Liver (tissue), 9 donors: Measurements from ENCODE around the gene PERCC1. TPM values are rescaled to one million over a fixed set of nuclear protein-coding genes. Genes with fewer than 3 reads are reported as not detected.

Experiments used
- DNase-seq: peaks from one replicate; pipeline ENCODE4 v3.0.0-alpha.2; 2017; ENCODE audit warnings: low spot score
- H3K27ac ChIP-seq, 2 donors: one replicate each; pipeline ENCODE4 v1.7.0; 2013; ENCODE audit warnings: inconsistent platforms in 2 of 2, low read length in 2 of 2, control low read depth in 1 of 2, low read depth in 1 of 2, mild to moderate bottlenecking in 1 of 2
- H3K27me3 ChIP-seq, 4 donors: one replicate each; pipeline versions ENCODE4 v1.6.1 to v1.7.0; 2013; ENCODE audit warnings: low read length in 3 of 4, inconsistent platforms in 1 of 4, mild to moderate bottlenecking in 1 of 4, moderate library complexity in 1 of 4; ENCODE audit not compliant: control insufficient read depth in 4 of 4, insufficient read depth in 4 of 4
- H3K36me3 ChIP-seq, 4 donors: one replicate each; pipeline versions ENCODE4 v1.6.1 to v1.7.0; 2013; ENCODE audit warnings: low read length in 3 of 4, mild to moderate bottlenecking in 3 of 4, low read depth in 1 of 4, moderate library complexity in 1 of 4; ENCODE audit not compliant: control insufficient read depth in 4 of 4, insufficient read depth in 3 of 4
- H3K4me1 ChIP-seq, 4 donors: one replicate each; pipeline versions ENCODE4 v1.6.1 to v1.7.0; 2013; ENCODE audit warnings: low read length in 3 of 4, mild to moderate bottlenecking in 3 of 4, moderate library complexity in 1 of 4; ENCODE audit not compliant: control insufficient read depth in 4 of 4, insufficient read depth in 4 of 4
- H3K4me3 ChIP-seq, 3 donors: one replicate each; pipeline versions ENCODE4 v1.6.1 to v1.7.0; 2013; ENCODE audit warnings: low read length in 3 of 3, control low read depth in 1 of 3, low read depth in 1 of 3, mild to moderate bottlenecking in 1 of 3
- H3K9ac ChIP-seq, 2 donors: one replicate each; pipeline ENCODE4 v1.7.0; 2013; ENCODE audit warnings: low read length in 2 of 2, mild to moderate bottlenecking in 2 of 2, moderate library complexity in 2 of 2, control low read depth in 1 of 2, low read depth in 1 of 2
- H3K9me3 ChIP-seq, 4 donors: one replicate each; pipeline versions ENCODE4 v1.6.1 to v1.7.0; 2013; ENCODE audit warnings: low read length in 3 of 4; ENCODE audit not compliant: control insufficient read depth in 4 of 4
- EGR1 ChIP-seq, 2 donors: IDR thresholded peaks; 2 replicates each; pipeline ENCODE4 v1.6.1; 2016 to 2018; ENCODE audit warnings: antibody characterized with exemption in 2 of 2, low read depth in 2 of 2
- FOXA1 ChIP-seq: IDR thresholded peaks from 2 replicates; pipeline ENCODE4 v1.6.1; 2016; ENCODE audit warnings: antibody characterized with exemption
- FOXA2 ChIP-seq: IDR thresholded peaks from 2 replicates; pipeline ENCODE4 v1.6.1; 2016; ENCODE audit warnings: antibody characterized with exemption
- GABPA ChIP-seq, 2 donors: IDR thresholded peaks in 1 of 2; conservative IDR thresholded peaks in 1 of 2; 2 replicates each; pipeline ENCODE4 v1.6.1; 2016; ENCODE audit warnings: antibody characterized with exemption in 2 of 2, mild to moderate bottlenecking in 1 of 2, moderate library complexity in 1 of 2
- HNF4A ChIP-seq, 2 donors: conservative IDR thresholded peaks; 2 replicates each; pipeline ENCODE4 v1.6.1; 2016; ENCODE audit warnings: antibody characterized with exemption in 2 of 2, mild to moderate bottlenecking in 2 of 2
- HNF4G ChIP-seq: IDR thresholded peaks from 2 replicates; pipeline ENCODE4 v1.6.1; 2016; ENCODE audit warnings: antibody characterized with exemption
- JUND ChIP-seq, 2 donors: IDR thresholded peaks; 2 replicates each; pipeline ENCODE4 v1.6.1; 2016; ENCODE audit warnings: antibody characterized with exemption in 2 of 2
- NR2F2 ChIP-seq: IDR thresholded peaks from 2 replicates; pipeline ENCODE4 v1.6.1; 2016; ENCODE audit warnings: antibody characterized with exemption
- RAD21 ChIP-seq, 2 donors: IDR thresholded peaks; 2 replicates each; pipeline ENCODE4 v1.6.1; 2016; ENCODE audit warnings: antibody characterized with exemption in 2 of 2, mild to moderate bottlenecking in 2 of 2
- SP1 ChIP-seq: IDR thresholded peaks from 2 replicates; pipeline ENCODE4 v1.6.1; 2018; ENCODE audit warnings: antibody characterized with exemption, mild to moderate bottlenecking
- YY1 ChIP-seq: IDR thresholded peaks from 2 replicates; pipeline ENCODE4 v1.6.1; 2016; ENCODE audit warnings: antibody characterized with exemption, mild to moderate bottlenecking
- WGBS: extraction: QIAGEN DNeasy Blood & Tissue Kit; methylation state at CpG from one replicate; pipeline ENCODE4 v1.1.7; 2013; 5-methylcytosine and 5-hydroxymethylcytosine counted together
- polyA plus RNA-seq, 2 donors: library from polyadenylated mRNA; stranded (reverse) in 1 of 2; unstranded in 1 of 2; fragments of 200-250 nt in 1 of 2; fragments of >200 nt in 1 of 2; fragmentation: Nextera tagmentation in 1 of 2; extraction: Ambion mirVana in 1 of 2; gene quantifications; one replicate each; pipeline versions ENCODE4 v1.2.1 to v1.2.3, GENCODE V29; 2013 to 2015
- total RNA-seq, 2 donors: library from RNA; depleted of rRNA; stranded (reverse); fragments of >200 nt; gene quantifications; one replicate each; pipeline ENCODE4 v1.2.3, GENCODE V29; 2014
- TF ChIP-seq, protein P1 (sequence below): IDR thresholded peaks from 2 replicates; pipeline ENCODE4 v1.6.1; 2016; ENCODE audit warnings: antibody characterized with exemption
- TF ChIP-seq, protein P2 (sequence below): IDR thresholded peaks from 2 replicates; pipeline ENCODE4 v1.6.1; 2016; ENCODE audit warnings: antibody characterized with exemption
- TF ChIP-seq, protein P3 (sequence below): fragments of 150-350 bp; IDR thresholded peaks from 2 replicates; pipeline ENCODE4 v1.5.1; 2017; ENCODE audit warnings: improper control_type of control experiment, low read depth, low read length; ENCODE audit not compliant: missing input control
- TF ChIP-seq, protein P4 (sequence below): IDR thresholded peaks from 2 replicates; pipeline ENCODE4 v1.6.1; 2016; ENCODE audit warnings: antibody characterized with exemption
- TF ChIP-seq, protein P5 (sequence below): IDR thresholded peaks from 2 replicates; pipeline ENCODE4 v1.6.1; 2016; ENCODE audit warnings: antibody characterized with exemption, mild to moderate bottlenecking
- donor health status: healthy.
- donor health status: healthy.
- donor health status: healthy.
- donor health status: healthy.
- donor health status: healthy.

The PERCC1 gene
- total and polyA plus RNA-seq, 4 donors = 0.50 to 4.7 TPM; not detected in 2

DNA sequence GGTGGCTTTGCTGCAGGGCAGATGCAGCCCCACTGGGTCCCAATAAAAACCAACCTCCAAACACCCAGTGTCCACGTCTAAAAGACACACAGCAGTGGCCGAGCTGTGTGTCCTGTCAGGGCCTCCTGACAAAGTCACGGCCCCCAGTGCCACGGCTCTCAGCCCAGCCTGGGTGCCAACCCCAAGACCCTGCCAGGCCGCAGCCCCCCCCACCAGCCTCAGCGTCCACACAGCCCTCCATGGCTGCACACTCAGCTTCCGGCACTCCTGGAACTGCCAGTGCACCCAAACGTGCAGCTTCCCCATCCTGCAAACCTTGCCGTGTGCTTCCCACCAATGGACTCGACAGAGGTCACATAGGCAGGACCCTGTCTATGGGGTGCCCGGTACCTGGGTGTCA is 17.1 kb downstream of the PERCC1 start:
- no peak for DNase-seq
- peaks cover 0 to 38% (median 7%) of the 10 kb centered on the region in 4 donors for H3K36me3 ChIP-seq
- TF ChIP-seq, protein P1, sequence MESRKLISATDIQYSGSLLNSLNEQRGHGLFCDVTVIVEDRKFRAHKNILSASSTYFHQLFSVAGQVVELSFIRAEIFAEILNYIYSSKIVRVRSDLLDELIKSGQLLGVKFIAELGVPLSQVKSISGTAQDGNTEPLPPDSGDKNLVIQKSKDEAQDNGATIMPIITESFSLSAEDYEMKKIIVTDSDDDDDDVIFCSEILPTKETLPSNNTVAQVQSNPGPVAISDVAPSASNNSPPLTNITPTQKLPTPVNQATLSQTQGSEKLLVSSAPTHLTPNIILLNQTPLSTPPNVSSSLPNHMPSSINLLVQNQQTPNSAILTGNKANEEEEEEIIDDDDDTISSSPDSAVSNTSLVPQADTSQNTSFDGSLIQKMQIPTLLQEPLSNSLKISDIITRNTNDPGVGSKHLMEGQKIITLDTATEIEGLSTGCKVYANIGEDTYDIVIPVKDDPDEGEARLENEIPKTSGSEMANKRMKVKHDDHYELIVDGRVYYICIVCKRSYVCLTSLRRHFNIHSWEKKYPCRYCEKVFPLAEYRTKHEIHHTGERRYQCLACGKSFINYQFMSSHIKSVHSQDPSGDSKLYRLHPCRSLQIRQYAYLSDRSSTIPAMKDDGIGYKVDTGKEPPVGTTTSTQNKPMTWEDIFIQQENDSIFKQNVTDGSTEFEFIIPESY = no peak
- no peak for TF ChIP-seq HNF4A (conservative IDR thresholded peaks at IDR 0.05)
- no peak for TF ChIP-seq FOXA1
- no peak for TF ChIP-seq HNF4G
- TF ChIP-seq YY1 = no peak
- TF ChIP-seq, protein P2, sequence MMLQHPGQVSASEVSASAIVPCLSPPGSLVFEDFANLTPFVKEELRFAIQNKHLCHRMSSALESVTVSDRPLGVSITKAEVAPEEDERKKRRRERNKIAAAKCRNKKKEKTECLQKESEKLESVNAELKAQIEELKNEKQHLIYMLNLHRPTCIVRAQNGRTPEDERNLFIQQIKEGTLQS = no peak
- no peak for TF ChIP-seq FOXA2
- TF ChIP-seq, protein P3, sequence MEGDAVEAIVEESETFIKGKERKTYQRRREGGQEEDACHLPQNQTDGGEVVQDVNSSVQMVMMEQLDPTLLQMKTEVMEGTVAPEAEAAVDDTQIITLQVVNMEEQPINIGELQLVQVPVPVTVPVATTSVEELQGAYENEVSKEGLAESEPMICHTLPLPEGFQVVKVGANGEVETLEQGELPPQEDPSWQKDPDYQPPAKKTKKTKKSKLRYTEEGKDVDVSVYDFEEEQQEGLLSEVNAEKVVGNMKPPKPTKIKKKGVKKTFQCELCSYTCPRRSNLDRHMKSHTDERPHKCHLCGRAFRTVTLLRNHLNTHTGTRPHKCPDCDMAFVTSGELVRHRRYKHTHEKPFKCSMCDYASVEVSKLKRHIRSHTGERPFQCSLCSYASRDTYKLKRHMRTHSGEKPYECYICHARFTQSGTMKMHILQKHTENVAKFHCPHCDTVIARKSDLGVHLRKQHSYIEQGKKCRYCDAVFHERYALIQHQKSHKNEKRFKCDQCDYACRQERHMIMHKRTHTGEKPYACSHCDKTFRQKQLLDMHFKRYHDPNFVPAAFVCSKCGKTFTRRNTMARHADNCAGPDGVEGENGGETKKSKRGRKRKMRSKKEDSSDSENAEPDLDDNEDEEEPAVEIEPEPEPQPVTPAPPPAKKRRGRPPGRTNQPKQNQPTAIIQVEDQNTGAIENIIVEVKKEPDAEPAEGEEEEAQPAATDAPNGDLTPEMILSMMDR = no peak
- no peak for TF ChIP-seq SP1
- TF ChIP-seq, protein P4, sequence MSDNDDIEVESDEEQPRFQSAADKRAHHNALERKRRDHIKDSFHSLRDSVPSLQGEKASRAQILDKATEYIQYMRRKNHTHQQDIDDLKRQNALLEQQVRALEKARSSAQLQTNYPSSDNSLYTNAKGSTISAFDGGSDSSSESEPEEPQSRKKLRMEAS = no peak
- TF ChIP-seq JUND (IDR thresholded peaks at IDR 0.05) = no peak
- TF ChIP-seq, protein P5, sequence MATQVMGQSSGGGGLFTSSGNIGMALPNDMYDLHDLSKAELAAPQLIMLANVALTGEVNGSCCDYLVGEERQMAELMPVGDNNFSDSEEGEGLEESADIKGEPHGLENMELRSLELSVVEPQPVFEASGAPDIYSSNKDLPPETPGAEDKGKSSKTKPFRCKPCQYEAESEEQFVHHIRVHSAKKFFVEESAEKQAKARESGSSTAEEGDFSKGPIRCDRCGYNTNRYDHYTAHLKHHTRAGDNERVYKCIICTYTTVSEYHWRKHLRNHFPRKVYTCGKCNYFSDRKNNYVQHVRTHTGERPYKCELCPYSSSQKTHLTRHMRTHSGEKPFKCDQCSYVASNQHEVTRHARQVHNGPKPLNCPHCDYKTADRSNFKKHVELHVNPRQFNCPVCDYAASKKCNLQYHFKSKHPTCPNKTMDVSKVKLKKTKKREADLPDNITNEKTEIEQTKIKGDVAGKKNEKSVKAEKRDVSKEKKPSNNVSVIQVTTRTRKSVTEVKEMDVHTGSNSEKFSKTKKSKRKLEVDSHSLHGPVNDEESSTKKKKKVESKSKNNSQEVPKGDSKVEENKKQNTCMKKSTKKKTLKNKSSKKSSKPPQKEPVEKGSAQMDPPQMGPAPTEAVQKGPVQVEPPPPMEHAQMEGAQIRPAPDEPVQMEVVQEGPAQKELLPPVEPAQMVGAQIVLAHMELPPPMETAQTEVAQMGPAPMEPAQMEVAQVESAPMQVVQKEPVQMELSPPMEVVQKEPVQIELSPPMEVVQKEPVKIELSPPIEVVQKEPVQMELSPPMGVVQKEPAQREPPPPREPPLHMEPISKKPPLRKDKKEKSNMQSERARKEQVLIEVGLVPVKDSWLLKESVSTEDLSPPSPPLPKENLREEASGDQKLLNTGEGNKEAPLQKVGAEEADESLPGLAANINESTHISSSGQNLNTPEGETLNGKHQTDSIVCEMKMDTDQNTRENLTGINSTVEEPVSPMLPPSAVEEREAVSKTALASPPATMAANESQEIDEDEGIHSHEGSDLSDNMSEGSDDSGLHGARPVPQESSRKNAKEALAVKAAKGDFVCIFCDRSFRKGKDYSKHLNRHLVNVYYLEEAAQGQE = no peak
- no peak for TF ChIP-seq GABPA (IDR thresholded peaks at IDR 0.05 in 1 of 2, conservative IDR thresholded peaks at IDR 0.05 in 1 of 2)
- no peak for TF ChIP-seq EGR1 (IDR thresholded peaks at IDR 0.05; ENCODE audit: low read depth in 2 of 2)
- no peaks in the 10 kb centered on the region for H3K9me3 ChIP-seq
- no peak overlapping the region for H3K9ac ChIP-seq
- 95% methylated on average over 11 of the region's 11 CpGs for WGBS
- H3K27me3 ChIP-seq = no peaks in the 10 kb centered on the region
- no peak overlapping the region for H3K4me3 ChIP-seq
- no peak overlapping the region for H3K27ac ChIP-seq
- H3K4me1 ChIP-seq = no peaks in the 10 kb centered on the region

DNA sequence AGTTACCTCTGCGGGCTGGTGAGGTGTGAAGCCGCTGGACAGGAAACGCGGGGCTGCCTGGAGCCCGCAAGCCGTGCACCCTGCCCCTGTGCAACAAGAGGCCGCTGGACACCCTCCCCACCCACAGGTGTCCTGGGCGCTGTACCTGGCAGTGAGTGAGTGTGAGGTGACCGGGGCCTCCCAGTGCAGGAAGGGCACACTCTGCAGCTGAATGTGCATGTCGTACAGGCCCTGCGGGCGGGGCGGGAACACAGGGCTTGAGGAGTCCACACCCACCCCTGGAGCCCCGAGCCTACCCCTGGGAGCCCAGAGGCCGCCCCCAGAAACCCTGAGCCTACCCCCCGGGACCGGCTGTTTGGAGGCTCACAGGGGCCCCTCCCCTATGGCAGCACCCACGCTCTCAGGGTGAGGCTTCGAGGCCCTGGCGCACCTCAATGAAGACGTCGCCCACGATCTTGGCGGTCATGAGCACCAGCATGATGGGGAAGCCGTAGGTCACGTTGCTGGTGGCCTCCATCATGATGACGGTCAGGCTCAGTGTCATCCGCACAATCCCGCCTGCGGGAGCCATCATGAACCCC is 17.7 kb downstream of the PERCC1 start:
- peaks cover 0 to 42% (median 7%) of the 10 kb centered on the region in 4 donors for H3K36me3 ChIP-seq
- DNase-seq = no peak
- no peak overlapping the region for H3K9ac ChIP-seq
- 97% methylated on average over 30 of the region's 30 CpGs for WGBS
- no peaks in the 10 kb centered on the region for H3K4me1 ChIP-seq
- H3K27me3 ChIP-seq = no peaks in the 10 kb centered on the region
- no peak overlapping the region for H3K27ac ChIP-seq
- H3K4me3 ChIP-seq = no peak overlapping the region
- H3K9me3 ChIP-seq = no peaks in the 10 kb centered on the region
- no peak for TF ChIP-seq YY1
- TF ChIP-seq FOXA1 = no peak
- TF ChIP-seq NR2F2 = no peak
- TF ChIP-seq, protein P1 = no peak
- TF ChIP-seq HNF4G = no peak
- no peak for TF ChIP-seq JUND (IDR thresholded peaks at IDR 0.05)
- TF ChIP-seq RAD21 (IDR thresholded peaks at IDR 0.05) = no peak
- no peak for TF ChIP-seq FOXA2
- TF ChIP-seq, protein P3 = no peak
